Measurements from ENCODE around the gene RGCC.

The RGCC gene

GRCh38 chr13:41456768-41457588 lies at the start of gene RGCC:
RGCC (plus strand) TSS chr13:41457550; CDS start chr13:41457708, 158 bp downstream.
- peaks cover 35% of the 10 kb centered on the region for H3K27me3 ChIP-seq
- peaks cover 46 to 47% of the 10 kb centered on the region in 2 experiments for H3K4me1 ChIP-seq (ENCODE audit: control insufficient read depth in 1 of 2, insufficient read depth in 1 of 2, low read depth in 1 of 2, low read length in 1 of 2)
- TF ChIP-seq, protein P1, sequence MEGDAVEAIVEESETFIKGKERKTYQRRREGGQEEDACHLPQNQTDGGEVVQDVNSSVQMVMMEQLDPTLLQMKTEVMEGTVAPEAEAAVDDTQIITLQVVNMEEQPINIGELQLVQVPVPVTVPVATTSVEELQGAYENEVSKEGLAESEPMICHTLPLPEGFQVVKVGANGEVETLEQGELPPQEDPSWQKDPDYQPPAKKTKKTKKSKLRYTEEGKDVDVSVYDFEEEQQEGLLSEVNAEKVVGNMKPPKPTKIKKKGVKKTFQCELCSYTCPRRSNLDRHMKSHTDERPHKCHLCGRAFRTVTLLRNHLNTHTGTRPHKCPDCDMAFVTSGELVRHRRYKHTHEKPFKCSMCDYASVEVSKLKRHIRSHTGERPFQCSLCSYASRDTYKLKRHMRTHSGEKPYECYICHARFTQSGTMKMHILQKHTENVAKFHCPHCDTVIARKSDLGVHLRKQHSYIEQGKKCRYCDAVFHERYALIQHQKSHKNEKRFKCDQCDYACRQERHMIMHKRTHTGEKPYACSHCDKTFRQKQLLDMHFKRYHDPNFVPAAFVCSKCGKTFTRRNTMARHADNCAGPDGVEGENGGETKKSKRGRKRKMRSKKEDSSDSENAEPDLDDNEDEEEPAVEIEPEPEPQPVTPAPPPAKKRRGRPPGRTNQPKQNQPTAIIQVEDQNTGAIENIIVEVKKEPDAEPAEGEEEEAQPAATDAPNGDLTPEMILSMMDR (IDR thresholded peaks at IDR 0.05): no peak
- H3K27ac ChIP-seq: peak within 1 kb of the TSS; percentile 57
- no peaks in the 10 kb centered on the region for H3K36me3 ChIP-seq
- H3K4me3 ChIP-seq (ENCODE audit: low read depth in 1 of 2, low read length in 1 of 2): peak within 1 kb of the TSS; percentile 65 to 66
- H3K9me3 ChIP-seq: no peaks in the 10 kb centered on the region

DNA sequence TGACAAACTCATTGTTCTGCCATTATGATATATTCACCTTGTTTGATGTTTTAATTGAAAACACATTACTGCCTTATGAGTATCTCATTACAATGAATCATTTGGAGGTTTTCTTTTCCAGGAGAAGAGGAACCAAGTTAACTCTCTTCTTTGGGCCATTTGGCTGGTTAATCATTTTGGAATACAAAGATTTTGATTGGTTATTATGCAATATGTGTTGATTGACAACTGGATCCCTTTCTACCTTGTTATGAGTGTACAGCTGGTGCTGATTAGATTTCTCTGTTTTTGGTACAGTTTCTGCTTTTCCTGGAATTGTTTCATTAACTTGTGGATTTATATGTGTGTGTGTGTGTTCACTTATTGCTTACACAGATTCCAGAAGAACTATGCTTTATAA lies 49.2 kb upstream of the RGCC start:
- Histone ChIP-seq H3K9me3 (no peaks in the 10 kb centered on the region), H3K27me3 (no peaks in the 10 kb centered on the region), H3K27ac (no peak overlapping the region), H3K4me1 (ENCODE audit: control insufficient read depth in 1 of 2, insufficient read depth in 1 of 2, low read depth in 1 of 2, low read length in 1 of 2) (no peaks in the 10 kb centered on the region), H3K4me3 (ENCODE audit: low read depth in 1 of 2, low read length in 1 of 2) (no peak overlapping the region), H3K36me3 (no peaks in the 10 kb centered on the region)
- TF ChIP-seq, protein P1 (IDR thresholded peaks at IDR 0.05): no peak

GRCh38 chr13:41408746-41409145 lies 48.6 kb upstream of the RGCC start:
- no peak overlapping the region for H3K27ac ChIP-seq
- H3K4me3 ChIP-seq (ENCODE audit: low read depth in 1 of 2, low read length in 1 of 2): no peak overlapping the region
- no peaks in the 10 kb centered on the region for H3K36me3 ChIP-seq
- TF ChIP-seq, protein P1 (IDR thresholded peaks at IDR 0.05): no peak
- no peaks in the 10 kb centered on the region for H3K9me3 ChIP-seq
- H3K27me3 ChIP-seq: no peaks in the 10 kb centered on the region
- no peaks in the 10 kb centered on the region for H3K4me1 ChIP-seq (ENCODE audit: control insufficient read depth in 1 of 2, insufficient read depth in 1 of 2, low read depth in 1 of 2, low read length in 1 of 2)

- Histone ChIP-seq H3K36me3 (no peaks in the 10 kb centered on the region), H3K9me3 (no peaks in the 10 kb centered on the region), H3K4me3 (ENCODE audit: low read depth in 1 of 2, low read length in 1 of 2) (no peak overlapping the region), H3K27ac (no peak overlapping the region), H3K27me3 (no peaks in the 10 kb centered on the region), H3K4me1 (ENCODE audit: control insufficient read depth in 1 of 2, insufficient read depth in 1 of 2, low read depth in 1 of 2, low read length in 1 of 2) (no peaks in the 10 kb centered on the region)
- TF ChIP-seq, protein P1 (IDR thresholded peaks at IDR 0.05): no peak
These were observed 47.7 kb upstream of the RGCC start for GRCh38 chr13:41409611-41410010.

DNA sequence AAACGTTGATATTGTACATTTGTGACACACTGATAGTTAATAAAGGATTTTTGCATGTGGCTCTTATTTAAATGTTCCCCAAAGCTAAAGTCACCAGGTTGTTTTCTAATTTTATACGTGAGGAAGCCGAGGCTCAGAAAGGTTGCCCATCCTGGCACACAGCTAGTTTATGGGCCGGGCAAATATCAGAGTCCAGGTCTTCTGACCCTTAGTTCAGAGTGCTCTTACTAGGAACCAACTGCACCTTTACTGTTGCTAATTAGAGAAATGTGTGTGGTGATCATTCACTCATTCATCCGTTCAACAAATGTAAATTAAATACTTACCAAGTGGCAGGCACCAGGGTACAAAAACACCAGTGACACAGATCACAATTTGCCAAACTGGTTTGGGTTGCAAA lies 46.3 kb upstream of the RGCC start:
- no peaks in the 10 kb centered on the region for H3K4me1 ChIP-seq (ENCODE audit: control insufficient read depth in 1 of 2, insufficient read depth in 1 of 2, low read depth in 1 of 2, low read length in 1 of 2)
- TF ChIP-seq, protein P1 (IDR thresholded peaks at IDR 0.05): no peak

More for the DNA sequence above, 46.3 kb upstream of the RGCC start:
- Histone ChIP-seq H3K9me3 (no peaks in the 10 kb centered on the region), H3K27ac (no peak overlapping the region), H3K27me3 (no peaks in the 10 kb centered on the region), H3K36me3 (no peaks in the 10 kb centered on the region), H3K4me3 (ENCODE audit: low read depth in 1 of 2, low read length in 1 of 2) (no peak overlapping the region)
